Spleen (tissue), 7 donors: ENCODE measurements around the gene LRP1B.

Experiments
- CTCF ChIP-seq, 11 experiments: fragments of 200-600 bp in 7 of 11; fragments of 450-650 bp in 4 of 11; sonication (generic) in 4 of 11; IDR thresholded peaks in 8 of 11; conservative IDR thresholded peaks in 3 of 11; 1 replicate in 7 of 11; 2 replicates in 4 of 11; pipeline versions ENCODE4 v1.4.0 to v1.8.0; 2016 to 2021; ENCODE audit warnings: antibody characterized with exemption in 11 of 11, inconsistent platforms in 4 of 11, mild to moderate bottlenecking in 1 of 11
- POLR2A ChIP-seq, 3 donors: fragments of 450-650 bp; IDR thresholded peaks; one replicate each; pipeline ENCODE4 v1.5.1; 2017; ENCODE audit warnings: antibody characterized with exemption in 3 of 3, mild to moderate bottlenecking in 1 of 3
- donor health status: DM: no; HTN: no; CAD: no; lungs with moderate emphysema.
- donor health status: DM: no; HTN: no; CAD: no.
- donor health status: DM: no; HTN: no; CAD: no.

DNA sequence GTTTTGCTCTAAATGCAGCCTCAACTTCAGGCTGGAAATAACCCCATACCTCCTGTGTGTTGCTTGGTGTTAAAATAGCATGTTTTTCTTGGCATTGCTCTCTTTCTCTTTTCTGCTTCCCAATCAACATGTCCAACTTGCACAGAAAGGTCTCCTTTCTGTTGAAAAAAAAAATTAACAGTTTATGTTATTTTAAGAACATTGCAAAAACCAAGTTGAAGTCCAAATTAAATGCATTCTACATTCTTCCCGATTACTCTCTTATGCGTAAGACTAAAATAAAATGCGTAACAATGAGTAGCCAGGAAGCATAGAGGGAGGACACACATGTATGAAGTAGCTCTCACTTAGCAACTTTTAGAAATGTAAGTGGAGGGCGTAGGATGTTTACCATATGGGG is 1944.5 kb downstream of the LRP1B start:
- no peak for TF ChIP-seq CTCF (IDR thresholded peaks at IDR 0.05 in 8 of 11, conservative IDR thresholded peaks at IDR 0.05 in 3 of 11)
- TF ChIP-seq POLR2A (IDR thresholded peaks at IDR 0.05), result no peak
